SKM-1 treated with dmso at 0.1 percent for 144 hours (cell line): ENCODE measurements around the gene ZCCHC7.
"Not testable (repeated sequence)": the region's sequence is repeated elsewhere in the genome, so short reads cannot be mapped to it uniquely, and the experiment has no call there.

Experiments used
- DNase-seq: peaks from one replicate; lab custom pipeline; 2025; ENCODE audit not compliant: unreplicated experiment; lab: John Stamatoyannopoulos, UW

ZCCHC7 gene

DNA sequence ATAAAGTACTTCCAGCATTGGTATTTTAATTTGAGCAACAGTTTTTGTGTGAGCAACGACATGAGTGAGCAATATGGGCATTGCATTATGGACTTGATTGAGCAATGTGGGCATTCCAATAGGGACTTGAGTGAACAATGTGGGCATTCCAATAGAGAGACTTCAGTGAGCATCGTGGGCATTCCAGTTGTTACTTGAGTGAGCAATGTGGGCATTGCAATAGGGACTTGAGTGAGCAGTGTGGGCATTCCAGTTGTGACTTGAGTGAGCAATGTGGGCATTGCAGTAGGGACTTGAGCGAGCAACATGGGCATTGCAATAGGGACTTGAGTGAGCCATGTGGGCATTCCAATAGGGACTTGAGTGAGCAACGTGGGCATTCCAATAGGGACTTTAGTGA lies 52.2 kb downstream of the ZCCHC7 start:
- no peak for DNase-seq

DNA sequence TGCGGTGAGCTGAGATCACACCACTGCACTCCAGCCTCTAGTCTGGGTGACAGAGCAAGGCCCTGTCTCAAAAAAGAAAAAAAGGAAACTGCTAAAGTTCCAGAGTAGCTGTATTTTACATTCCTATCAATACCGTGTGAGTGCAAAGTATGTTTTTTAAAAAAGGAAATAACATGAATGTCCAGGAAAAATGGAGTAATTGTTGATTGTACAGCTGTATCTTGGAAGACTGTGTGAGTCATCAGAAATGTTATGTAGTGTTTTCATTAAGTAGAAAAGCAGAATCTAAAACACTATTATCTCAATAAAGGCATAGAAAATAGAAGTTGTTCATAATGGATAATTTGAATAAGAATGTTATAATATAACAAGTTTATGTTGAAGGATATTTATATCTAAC lies 53.9 kb downstream of the ZCCHC7 start:
- no peak for DNase-seq

DNA sequence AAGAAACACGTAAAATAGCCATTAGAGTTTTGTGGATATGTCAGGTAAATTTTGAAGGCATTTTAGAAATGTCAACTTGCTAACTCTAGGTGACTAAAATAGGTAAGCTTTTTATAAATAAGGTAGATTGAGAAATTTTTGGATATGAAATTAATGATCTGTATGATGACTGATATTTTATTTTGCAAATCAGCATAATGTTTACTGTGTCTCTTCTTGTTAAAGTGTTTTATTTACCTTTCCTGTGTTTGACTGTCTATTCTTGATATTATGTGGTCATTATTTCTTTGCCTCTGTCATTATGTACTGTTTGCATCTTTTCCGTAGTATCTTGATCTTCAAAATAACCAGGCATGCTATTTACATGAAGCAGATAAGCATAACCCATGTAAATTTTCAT lies 58.4 kb downstream of the ZCCHC7 start:
- DNase-seq, result no peak

DNA sequence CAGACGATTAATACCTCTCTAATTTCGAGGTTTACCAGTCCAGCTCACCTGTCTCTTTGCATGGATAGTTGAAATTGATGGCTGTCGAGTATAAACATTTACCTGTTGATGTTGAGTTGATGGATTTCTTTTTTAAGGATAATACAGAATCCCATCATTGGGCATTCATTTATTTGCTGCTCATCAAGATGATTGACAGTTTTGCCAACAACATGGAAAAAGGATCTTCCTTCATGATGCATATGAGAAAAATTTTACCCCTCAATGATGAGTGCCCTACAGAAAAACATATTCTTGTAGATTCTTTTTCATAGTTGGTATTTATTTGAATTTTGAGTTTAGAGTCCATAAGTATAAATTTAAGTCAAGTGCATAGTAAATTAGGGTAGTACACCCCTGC lies 59.2 kb downstream of the ZCCHC7 start:
- DNase-seq, result no peak

DNA sequence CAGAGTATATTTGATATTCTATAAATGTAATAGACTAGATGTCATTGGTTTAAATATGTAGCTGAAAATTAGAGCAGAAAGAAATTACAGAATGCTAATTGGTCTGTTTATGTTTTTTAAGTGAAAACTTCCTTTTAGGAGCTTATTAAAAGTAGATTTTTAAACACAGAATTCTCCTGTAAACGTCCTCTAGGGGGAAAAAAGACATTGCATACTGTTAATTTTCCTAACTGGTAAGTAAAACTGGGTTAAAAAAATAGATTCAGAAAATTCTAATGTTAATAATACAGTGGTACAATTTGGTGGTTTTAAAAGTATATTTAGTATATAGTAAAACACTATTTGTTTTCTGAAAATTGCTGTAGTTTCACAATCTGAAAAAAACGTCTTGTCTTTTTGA lies 59.8 kb downstream of the ZCCHC7 start:
- DNase-seq, result no peak

DNA sequence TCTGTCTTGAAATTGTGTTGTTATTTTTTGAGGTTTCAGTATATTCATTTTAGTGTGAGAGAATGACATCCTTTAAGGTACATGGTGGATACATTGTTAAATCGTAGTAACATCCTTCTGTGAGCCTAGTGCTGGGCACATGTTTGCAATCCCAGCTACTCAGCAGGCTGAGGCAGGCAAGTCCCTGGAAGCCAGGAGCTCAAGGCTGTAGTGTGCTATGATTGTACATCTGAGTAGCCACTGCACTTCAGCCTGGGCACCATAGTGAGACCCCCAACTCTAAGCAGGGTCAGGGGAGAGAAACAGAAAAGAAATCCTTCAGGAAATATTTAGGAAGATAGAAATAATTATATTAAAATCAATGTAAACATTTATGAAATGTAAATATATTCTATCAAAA lies 62.3 kb downstream of the ZCCHC7 start:
- no peak for DNase-seq

DNA sequence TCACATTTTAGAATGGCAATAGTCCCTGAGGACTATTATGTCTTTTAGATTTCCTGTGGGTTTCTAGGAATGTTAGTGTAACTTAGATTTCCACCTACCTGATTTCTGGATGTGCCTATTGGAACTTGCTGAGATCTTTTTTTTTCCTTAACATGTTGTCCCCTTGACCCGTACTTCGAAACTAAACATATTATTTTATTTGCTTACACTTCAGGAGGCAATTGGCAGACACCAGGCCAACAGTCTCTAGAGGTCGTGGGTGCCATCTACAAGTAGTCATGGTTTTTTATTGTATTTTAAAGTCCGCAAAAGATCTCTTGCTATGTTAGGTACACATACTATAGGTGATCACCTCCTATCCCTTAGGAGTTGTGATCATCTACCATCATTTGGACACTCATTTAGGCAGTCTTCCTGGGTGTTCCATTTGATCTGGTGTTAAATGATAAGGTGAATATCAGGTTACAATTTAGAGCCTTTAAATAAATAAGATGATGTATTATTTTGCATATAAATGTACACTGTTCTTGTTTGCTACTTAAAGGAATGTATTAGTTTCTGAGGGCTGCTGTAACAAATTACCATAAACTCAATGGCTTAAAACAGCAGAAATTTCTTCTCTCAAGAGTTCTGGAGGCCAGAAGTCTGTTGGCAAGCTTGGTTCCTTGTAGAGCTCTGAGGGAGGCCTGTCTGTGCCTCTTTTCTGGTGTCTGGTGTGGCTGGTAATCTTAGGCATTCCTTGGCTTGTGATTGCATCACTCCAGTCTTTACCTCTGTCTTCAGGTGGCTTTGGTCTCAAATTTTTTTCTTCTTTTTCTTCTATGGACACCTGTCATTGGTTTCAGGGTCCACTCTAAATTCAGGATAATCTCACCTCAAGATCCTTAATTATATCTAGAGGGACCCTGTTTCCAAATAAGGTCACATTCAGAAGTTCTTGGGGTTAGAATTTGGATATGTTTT lies 64.8 kb downstream of the ZCCHC7 start:
- DNase-seq, result no peak

DNA sequence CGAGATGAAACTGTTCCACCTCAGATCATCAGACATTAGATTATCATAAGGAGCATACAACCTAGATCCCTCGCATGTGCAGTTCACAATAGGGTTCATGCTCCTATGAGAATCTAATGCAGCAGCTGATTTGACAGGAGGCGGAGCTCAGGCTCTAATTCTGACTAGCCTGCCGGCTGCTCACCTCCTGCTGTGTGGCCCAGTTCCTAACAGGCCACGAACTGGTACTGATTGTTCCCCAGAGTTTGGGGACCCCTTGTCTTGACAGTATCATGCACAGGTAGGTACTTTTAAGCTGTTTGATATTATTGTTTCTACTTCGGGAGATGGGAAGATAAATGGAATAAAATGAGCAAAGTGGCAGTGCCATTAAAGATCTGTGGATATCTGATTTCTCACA lies 66.9 kb downstream of the ZCCHC7 start:
- DNase-seq, result no peak

DNA sequence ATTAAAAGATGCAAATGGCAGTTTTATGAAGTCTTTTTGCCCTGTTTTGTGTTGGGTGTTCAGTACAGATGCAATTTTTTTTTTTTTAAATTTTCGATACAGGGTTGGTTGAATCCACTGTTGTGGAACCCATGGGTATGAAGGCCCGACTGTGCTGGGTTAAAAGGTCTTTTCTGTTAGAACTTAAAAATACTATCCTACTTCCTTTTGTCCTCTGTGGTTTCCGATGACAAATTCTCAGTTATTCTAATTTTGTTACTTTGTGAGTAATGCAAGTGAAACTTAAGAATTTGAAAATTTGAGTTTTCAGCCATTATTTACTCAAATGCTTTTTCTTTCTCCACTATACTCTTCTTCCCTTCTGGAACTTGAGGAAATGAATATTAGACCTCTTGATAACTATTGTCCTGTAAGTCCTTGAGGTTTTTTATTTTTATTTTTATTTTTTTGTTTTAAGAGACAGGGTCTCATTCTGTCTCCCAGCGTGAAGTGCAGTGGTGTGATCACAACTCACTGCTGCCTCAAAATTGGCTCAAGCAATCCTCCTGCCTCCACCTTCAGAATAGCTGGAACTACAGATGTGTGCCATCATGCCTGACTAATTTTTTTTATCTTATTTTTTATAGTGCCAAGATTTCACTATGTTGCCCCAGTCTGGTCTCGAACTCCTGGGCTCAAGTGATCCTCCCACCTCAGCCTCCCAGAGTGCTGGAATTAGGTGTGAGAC lies 67.5 kb downstream of the ZCCHC7 start:
- no peak for DNase-seq

DNA sequence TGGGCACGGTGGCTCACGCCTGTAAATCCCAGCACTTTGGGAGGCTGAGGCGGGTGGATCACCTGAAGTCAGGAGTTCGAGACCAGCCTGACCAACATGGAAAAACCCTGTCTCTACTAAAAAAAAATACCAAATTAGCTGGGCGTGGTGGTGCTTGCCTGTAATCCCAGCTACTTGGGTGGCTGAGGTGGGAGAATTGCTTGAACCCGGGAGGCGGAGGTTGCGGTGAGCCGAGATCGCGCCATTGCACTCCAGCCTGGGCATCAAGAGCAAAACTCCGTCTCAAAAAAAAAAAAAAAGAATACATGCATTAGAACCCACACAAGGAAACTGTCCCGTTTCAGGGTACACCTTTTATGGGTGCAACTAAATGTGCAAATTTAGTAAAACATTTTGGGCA lies 70.4 kb downstream of the ZCCHC7 start:
- DNase-seq, result not testable (repeated sequence)

DNA sequence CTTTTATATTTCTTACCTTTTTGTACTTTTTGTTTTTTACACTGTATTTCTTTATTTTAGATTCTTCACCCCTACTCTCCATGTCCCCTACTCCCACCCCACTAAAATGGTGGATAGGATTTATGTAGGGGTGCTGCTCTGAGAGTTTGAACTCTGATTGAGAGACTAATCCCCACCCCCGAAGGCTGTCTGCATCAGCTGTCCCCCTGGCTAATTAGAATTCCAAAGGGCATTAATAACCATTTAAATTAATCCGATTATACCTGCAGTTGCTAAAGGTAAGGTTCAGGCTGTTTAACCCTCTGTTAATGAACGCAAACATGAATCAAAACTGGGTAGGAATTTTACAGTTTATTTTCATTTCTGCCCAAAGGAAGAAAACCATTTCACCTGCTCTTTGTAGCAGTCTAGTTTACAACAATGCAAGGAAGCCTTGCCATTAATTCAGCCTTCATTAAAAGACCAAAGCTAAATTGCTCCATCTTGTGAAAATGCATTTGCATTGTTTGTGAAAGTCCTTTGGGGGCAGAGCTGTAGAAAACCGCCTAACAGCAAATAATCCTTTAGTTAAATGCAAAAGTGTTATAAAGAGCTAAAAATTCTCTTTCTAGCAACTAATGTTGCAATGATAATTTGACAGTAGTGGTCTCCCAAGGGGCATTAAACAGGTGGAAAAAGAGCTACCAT lies 71.2 kb downstream of the ZCCHC7 start:
- no peak for DNase-seq

DNA sequence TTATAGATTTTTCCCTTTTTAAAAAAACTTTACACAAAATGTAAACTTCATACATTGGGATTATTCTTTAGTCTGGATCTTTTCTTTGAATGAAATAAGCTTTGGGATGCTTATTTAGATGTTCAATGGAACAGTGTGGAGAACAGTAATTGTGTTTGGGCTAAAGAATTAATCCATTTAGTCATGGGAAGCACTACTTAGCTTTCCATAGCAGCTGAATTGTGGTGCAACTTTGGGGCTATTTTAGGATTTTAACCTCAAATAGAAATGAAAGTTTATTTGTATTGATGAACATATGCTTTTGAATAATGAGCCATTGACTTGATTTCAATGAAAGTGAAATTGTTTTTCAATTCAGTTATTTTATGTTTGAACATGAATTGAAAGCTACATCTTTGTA lies 72.4 kb downstream of the ZCCHC7 start:
- no peak for DNase-seq

DNA sequence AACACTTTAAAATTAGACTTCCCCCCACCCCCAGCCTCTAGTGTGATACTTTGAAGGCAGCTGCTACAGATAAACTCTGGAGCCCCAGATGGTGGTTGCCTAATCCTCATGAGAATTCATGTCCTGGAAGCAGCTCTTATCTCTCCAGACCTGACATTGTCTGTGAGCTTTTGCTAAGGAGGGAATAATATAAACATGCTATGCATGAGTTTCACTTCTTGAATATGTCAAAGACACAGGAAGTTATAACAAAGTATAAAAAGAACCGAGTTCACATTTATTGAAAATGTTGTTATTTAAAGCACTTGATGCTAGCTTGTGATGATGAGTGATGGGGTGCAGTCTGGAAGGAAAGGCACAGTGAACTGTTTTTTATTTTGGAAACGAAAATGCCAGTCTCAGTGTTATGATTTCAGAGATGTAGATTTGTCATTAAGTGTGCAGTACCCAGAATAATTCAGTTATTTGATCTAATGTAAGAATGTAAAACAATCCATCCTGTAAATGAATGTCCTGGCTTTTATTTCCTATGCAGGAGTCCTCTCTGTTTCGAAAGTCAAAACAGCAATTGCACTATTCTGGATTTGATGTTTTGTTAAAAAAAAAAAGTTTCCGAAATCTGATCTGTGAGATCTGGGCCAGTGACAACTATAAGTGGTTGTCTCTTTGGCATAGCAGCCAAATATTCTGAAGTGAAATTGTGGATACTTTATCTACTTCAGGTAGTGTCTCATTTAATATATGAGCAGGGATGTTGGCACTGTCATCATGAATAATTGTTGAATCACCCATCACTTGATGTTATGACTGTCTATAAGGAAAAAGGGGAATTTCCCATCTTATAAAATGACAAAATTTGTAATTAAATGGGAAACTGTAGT lies 77.0 kb downstream of the ZCCHC7 start:
- DNase-seq, result peak; percentile 19

DNA sequence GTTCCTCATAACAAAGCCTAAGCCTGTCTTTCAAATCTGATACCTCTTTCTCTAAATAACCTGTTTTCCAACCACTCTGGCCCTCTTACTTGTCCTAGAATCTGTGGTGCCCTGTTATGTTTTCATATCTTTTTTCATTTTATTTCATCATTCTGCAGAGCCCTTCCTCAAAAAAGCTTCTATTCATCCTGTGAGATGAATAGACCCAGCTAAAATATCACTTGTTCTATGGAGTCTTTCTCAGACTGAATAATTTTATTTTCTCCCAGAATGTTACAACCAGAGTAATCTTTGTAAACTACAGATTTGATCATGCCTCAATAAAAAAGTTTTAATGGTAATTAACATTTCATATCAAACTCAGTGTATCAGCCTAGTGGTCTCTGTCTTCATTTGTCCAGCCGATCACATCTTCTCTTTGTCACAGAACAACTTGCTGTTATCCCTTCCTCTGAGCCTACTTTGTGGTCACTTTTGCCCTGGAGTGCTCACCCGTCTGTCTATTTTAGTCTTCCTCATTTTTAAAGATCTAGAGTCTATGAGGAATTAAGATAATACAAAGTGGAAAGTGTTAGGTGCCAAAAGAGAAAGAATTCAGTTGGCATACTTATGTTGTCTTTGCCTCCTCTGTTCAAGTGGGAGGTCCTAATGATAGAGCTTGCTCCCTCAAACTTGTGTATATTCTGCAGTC lies 77.8 kb downstream of the ZCCHC7 start:
- DNase-seq, result peak; percentile 61

DNA sequence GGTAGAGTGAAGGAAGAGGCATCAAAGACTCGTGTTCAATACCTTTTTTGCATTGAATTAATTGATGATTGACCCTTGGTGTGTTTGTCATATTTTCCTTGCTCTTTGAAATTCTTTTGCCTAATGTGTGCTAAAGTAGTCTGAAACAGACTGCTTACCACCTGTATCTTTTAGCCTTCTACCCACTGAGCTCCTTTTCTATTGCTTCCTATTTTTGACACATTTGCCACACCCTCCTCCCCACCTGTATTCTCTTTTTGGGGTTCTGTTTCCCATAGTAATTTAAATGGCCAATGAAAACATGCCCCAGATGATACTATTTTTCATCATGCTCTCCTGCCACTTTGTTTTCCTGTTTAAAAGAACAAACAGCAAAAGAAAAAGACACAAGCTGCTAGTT lies 78.5 kb downstream of the ZCCHC7 start:
- no peak for DNase-seq

DNA sequence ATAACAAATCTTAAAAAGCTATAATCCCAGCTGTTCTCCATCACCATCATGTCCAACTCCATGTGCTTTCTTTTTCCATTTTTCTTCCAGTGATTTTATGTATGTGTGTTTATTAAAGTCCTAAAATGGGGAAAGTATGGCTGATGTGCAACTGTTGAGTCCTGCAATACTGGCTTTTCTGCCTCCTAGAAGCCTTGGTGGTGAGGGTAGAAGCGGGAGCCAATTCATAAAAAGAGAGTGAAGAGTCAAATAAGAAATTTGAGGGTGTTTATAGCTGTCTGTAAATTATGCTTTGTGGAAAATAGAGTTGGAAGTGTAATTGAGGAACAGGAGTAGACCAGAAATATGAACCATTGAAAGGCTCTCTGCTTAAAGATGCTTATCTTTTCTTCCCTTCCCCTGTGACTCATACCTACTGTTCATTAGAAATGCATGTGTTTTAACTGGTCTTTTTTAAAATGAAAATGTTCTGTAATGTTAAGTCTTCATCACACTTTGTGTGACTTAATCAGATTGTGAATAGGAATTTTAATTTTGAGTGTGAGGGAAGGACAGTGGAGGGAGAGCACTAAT lies 80.1 kb downstream of the ZCCHC7 start:
- peak; percentile 23 for DNase-seq

DNA sequence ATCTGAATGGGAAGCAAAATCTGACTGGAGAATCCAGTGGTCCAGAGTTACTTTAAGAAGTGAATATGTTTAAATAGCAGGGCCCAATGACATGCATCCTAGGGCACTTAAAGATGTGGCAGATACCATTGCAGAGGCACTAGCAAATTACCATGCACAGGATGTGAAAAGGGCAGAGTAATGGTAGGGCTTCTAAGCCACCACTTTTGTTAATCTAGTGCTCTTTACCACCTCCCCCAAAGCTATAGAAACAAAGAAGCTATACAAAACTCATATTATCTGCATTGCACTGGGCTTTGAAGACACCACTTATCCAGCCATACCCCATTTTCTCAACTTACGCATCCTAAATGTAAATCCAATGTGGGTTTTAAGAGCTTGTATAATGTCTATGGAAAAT lies 81.2 kb downstream of the ZCCHC7 start:
- DNase-seq, result no peak

DNA sequence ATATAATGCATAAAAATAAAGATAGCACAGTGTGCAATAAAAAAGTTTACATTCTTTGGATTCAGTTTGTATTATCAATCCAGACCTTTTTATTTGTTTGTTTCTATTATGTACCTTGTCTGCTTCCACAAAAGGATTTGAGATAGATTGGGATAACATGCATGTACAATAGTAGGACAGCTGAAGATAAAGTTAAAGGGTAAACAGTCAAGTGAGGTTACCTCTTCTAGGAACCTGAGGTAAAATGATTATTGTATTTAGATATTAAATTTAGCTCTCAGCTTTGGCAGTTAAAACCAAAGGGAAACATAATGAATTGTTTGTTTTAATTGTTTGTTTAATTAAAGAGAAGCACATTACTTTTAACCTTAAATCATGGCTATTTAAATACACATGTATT lies 81.7 kb downstream of the ZCCHC7 start:
- no peak for DNase-seq

DNA sequence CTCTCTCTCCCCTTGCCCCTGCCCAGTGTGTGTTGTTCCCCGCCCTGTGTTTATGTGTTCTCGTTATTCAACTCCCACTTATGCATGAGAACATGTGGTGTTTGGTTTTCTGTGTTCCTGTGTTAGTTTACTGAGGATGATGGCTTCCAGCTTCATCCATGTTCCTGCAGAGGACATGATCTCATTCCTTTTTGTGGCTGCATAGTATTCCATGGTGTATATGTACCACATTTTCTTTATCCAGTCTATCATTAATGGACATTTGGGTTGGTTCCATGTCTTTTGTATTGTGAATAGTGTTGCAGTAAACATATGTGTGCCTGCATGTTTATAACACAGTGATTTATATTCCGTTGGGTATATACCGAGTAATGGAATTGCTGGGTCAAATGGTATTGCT lies 83.1 kb downstream of the ZCCHC7 start:
- not testable (repeated sequence) for DNase-seq

DNA sequence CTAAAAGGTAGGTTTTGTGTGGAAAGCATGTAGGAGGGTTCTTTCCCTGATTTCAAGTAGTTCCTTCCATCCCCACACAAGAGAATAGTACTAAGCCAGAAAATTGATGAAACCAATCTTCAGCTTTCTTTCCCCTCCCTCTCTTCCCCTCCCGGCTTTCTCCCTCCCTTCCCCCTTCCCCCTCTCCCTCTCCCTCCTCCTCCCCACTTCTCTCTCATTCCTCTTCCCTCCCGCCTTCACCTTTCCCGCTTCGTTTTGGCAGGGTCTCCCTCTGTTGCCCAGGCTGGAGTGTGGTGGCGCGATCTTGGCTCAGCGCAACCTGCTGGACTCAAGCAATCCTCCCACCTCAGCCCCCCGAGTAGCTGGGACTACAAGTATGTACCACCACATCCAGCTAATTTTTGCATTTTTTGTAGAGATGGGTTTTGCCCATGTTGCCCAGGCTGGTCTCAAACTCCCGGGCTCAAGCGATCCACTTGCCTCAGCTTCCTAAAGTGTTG lies 85.8 kb downstream of the ZCCHC7 start:
- DNase-seq, result no peak
